Uterus (tissue), 2 donors: ENCODE measurements around the gene PSG5.
"Not testable (repeated sequence)": the region's sequence is repeated elsewhere in the genome, so short reads cannot be mapped to it uniquely, and the experiment has no call there.

Source experiments
- POLR2A ChIP-seq, 2 donors: fragments of 450-650 bp; IDR thresholded peaks; one replicate each; pipeline ENCODE4 v1.6.1; 2016; ENCODE audit warnings: antibody characterized with exemption in 2 of 2, mild to moderate bottlenecking in 1 of 2, moderate library complexity in 1 of 2
- TF ChIP-seq, protein P1 (sequence below), 4 experiments: fragments of 200-600 bp in 2 of 4; fragments of 450-650 bp in 2 of 4; sonication (generic) in 2 of 4; IDR thresholded peaks; one replicate each; pipeline ENCODE4 v1.5.1; 2016 to 2019; ENCODE audit warnings: antibody characterized with exemption in 4 of 4, mild to moderate bottlenecking in 2 of 4, moderate library complexity in 1 of 4

DNA sequence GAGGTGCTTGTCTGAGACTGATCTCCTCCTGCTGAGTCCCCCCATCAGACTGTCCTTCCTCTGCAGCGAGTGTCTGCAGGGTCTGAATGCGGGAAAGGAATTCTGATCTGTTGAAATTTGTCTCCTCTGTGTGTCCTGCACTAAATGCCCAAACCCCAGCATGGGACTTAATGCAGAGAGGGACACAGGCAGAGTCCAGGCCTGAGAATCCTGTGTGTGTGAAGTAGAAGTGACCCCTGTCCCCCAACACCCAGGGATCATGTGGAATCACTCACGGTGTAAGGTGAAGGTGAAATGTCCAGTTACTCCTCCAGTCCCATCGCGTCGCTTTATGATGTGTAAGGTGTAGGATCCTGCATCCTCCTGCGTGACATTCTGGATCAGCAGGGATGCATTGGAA is 17.3 kb upstream of the PSG5 start:
- TF ChIP-seq, protein P1, sequence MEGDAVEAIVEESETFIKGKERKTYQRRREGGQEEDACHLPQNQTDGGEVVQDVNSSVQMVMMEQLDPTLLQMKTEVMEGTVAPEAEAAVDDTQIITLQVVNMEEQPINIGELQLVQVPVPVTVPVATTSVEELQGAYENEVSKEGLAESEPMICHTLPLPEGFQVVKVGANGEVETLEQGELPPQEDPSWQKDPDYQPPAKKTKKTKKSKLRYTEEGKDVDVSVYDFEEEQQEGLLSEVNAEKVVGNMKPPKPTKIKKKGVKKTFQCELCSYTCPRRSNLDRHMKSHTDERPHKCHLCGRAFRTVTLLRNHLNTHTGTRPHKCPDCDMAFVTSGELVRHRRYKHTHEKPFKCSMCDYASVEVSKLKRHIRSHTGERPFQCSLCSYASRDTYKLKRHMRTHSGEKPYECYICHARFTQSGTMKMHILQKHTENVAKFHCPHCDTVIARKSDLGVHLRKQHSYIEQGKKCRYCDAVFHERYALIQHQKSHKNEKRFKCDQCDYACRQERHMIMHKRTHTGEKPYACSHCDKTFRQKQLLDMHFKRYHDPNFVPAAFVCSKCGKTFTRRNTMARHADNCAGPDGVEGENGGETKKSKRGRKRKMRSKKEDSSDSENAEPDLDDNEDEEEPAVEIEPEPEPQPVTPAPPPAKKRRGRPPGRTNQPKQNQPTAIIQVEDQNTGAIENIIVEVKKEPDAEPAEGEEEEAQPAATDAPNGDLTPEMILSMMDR (IDR thresholded peaks at IDR 0.05) = not testable (repeated sequence)
- not testable (repeated sequence) for TF ChIP-seq POLR2A (IDR thresholded peaks at IDR 0.05)
